Urothelium cell line (cell line): Measurements from ENCODE around the gene RTN4.

Experiments used
- DNase-seq: peaks from one replicate; pipeline ENCODE4 v3.0.0; 2011; ENCODE audit warnings: low spot score, mixed read lengths
- FAIRE-seq: peaks from 2 replicates; lab custom pipeline; 2011; peaks lifted over from hg19 to GRCh38; lab: Jason Lieb, UNC

Gene RTN4

GRCh38 chr2:54955358-54956110 lies 94.7 kb downstream of the RTN4 start:
- FAIRE-seq (no peak), DNase-seq (no peak)

- no peak for DNase-seq
- no peak for FAIRE-seq
Observed at GRCh38 chr2:54954705-54955357, 95.4 kb downstream of the RTN4 start.

GRCh38 chr2:54954158-54954557 lies 96.1 kb downstream of the RTN4 start:
- DNase-seq (no peak), FAIRE-seq (no peak)

GRCh38 chr2:54952978-54953456 lies 97.2 kb downstream of the RTN4 start:
- FAIRE-seq (no peak), DNase-seq (no peak)

- DNase-seq (no peak), FAIRE-seq (no peak)
Observed at GRCh38 chr2:54952425-54952824, 97.8 kb downstream of the RTN4 start.

GRCh38 chr2:54950811-54951210 lies 99.4 kb downstream of the RTN4 start:
- DNase-seq (no peak), FAIRE-seq (no peak)

- no peak for FAIRE-seq
Observed at GRCh38 chr2:54949431-54949830, 100.8 kb downstream of the RTN4 start.

GRCh38 chr2:54948120-54948519 lies 102.1 kb downstream of the RTN4 start:
- DNase-seq = no peak
- FAIRE-seq = no peak

More at GRCh38 chr2:54949431-54949830, 100.8 kb downstream of the RTN4 start:
- DNase-seq = no peak

- no peak for FAIRE-seq
- DNase-seq = no peak
Observed at GRCh38 chr2:54947646-54948045, 102.6 kb downstream of the RTN4 start.

- no peak for DNase-seq
- no peak for FAIRE-seq
Observed at GRCh38 chr2:54947136-54947535, 103.1 kb downstream of the RTN4 start.

GRCh38 chr2:54946220-54946805 lies 103.9 kb downstream of the RTN4 start:
- FAIRE-seq (no peak), DNase-seq (no peak)

- no peak for DNase-seq
- FAIRE-seq = no peak
Observed at GRCh38 chr2:54945391-54946219, 104.6 kb downstream of the RTN4 start.

- FAIRE-seq (no peak), DNase-seq (no peak)
Observed at GRCh38 chr2:54944724-54945326, 105.4 kb downstream of the RTN4 start.

- no peak for DNase-seq
- no peak for FAIRE-seq
Observed at GRCh38 chr2:54942373-54942772, 107.9 kb downstream of the RTN4 start.

- FAIRE-seq = no peak
- no peak for DNase-seq
Observed at GRCh38 chr2:54941248-54941984, 108.8 kb downstream of the RTN4 start.

- FAIRE-seq = no peak
- no peak for DNase-seq
Observed at GRCh38 chr2:54940723-54941122, 109.5 kb downstream of the RTN4 start.

- DNase-seq = no peak
- peak; percentile 53 for FAIRE-seq
Observed at GRCh38 chr2:54939446-54940118, 110.7 kb downstream of the RTN4 start.

GRCh38 chr2:54936766-54937165 lies 113.5 kb downstream of the RTN4 start:
- DNase-seq (no peak), FAIRE-seq (no peak)

- no peak for DNase-seq
- FAIRE-seq = no peak
Observed at GRCh38 chr2:54935389-54935788, 114.9 kb downstream of the RTN4 start.
